Mammary epithelial cell (primary cell): ENCODE data around the gene PAX3.

Source experiments
- EZH2 ChIP-seq: IDR thresholded peaks from 2 replicates; pipeline ENCODE4 v1.6.1; 2012; ENCODE audit warnings: low read length, inconsistent platforms, borderline replicate concordance
- TF ChIP-seq, protein P1 (sequence below), 2 donors: IDR thresholded peaks in 1 of 2; conservative IDR thresholded peaks in 1 of 2; 2 replicates each; pipeline ENCODE4 v1.5.1; 2011 to 2012; ENCODE audit warnings: inconsistent platforms in 2 of 2, low read length in 2 of 2, mild to moderate bottlenecking in 2 of 2, control low read depth in 1 of 2, low read depth in 1 of 2; ENCODE audit not compliant: insufficient read depth in 1 of 2; ENCODE audit errors: extremely low read depth in 1 of 2

GRCh38 chr2:222289278-222290160 is 9.3 kb downstream of the PAX3 start:
- TF ChIP-seq, protein P1, sequence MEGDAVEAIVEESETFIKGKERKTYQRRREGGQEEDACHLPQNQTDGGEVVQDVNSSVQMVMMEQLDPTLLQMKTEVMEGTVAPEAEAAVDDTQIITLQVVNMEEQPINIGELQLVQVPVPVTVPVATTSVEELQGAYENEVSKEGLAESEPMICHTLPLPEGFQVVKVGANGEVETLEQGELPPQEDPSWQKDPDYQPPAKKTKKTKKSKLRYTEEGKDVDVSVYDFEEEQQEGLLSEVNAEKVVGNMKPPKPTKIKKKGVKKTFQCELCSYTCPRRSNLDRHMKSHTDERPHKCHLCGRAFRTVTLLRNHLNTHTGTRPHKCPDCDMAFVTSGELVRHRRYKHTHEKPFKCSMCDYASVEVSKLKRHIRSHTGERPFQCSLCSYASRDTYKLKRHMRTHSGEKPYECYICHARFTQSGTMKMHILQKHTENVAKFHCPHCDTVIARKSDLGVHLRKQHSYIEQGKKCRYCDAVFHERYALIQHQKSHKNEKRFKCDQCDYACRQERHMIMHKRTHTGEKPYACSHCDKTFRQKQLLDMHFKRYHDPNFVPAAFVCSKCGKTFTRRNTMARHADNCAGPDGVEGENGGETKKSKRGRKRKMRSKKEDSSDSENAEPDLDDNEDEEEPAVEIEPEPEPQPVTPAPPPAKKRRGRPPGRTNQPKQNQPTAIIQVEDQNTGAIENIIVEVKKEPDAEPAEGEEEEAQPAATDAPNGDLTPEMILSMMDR (conservative IDR thresholded peaks at IDR 0.05 in 1 of 2, IDR thresholded peaks at IDR 0.05 in 1 of 2; ENCODE audit: extremely low read depth in 1 of 2, insufficient read depth in 1 of 2, low read depth in 1 of 2, low read length in 2 of 2), result no peak
- TF ChIP-seq EZH2, result no peak
